ENCODE results near the gene CIB2.

CIB2 gene

DNA sequence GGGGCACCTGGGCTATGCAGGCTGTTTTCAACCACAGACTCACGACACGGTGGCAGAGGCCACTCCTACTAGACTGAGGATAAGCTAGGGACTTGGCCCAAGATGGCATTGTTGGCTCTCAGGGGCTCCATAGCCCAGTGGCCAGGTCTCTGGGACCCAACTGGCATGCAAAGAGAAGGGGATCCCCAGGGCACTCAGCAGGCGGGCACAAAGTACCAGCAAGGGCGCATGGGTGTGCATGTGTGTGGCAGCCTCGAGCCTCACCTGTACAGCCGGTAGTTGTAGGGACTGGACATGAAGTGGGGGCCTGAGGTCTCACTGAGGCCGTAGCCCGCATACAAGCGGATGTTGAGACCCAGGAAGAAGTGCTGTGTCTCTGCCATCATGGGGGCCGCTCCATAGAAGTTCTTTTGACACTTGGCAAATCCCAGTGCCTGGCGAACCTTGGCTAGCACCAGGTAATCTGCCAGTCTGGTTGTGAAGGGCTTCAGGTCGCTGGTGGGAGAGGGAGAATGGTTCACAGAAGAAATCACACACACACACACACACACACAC lies 48.1 kb upstream of the CIB2 start:
- no peak for TF ChIP-seq ARNTL (CRISPR knock-in tag; IDR thresholded peaks at IDR 0.05; ENCODE audit: borderline replicate concordance, low read depth)
- no peak for TF ChIP-seq ISL1 (CRISPR knock-in tag; IDR thresholded peaks at IDR 0.05)
- TF ChIP-seq ZNF8 (CRISPR knock-in tag; IDR thresholded peaks at IDR 0.05), result no peak
- TF ChIP-seq, protein P1, sequence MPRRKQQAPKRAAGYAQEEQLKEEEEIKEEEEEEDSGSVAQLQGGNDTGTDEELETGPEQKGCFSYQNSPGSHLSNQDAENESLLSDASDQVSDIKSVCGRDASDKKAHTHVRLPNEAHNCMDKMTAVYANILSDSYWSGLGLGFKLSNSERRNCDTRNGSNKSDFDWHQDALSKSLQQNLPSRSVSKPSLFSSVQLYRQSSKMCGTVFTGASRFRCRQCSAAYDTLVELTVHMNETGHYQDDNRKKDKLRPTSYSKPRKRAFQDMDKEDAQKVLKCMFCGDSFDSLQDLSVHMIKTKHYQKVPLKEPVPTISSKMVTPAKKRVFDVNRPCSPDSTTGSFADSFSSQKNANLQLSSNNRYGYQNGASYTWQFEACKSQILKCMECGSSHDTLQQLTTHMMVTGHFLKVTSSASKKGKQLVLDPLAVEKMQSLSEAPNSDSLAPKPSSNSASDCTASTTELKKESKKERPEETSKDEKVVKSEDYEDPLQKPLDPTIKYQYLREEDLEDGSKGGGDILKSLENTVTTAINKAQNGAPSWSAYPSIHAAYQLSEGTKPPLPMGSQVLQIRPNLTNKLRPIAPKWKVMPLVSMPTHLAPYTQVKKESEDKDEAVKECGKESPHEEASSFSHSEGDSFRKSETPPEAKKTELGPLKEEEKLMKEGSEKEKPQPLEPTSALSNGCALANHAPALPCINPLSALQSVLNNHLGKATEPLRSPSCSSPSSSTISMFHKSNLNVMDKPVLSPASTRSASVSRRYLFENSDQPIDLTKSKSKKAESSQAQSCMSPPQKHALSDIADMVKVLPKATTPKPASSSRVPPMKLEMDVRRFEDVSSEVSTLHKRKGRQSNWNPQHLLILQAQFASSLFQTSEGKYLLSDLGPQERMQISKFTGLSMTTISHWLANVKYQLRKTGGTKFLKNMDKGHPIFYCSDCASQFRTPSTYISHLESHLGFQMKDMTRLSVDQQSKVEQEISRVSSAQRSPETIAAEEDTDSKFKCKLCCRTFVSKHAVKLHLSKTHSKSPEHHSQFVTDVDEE (CRISPR knock-in tag; IDR thresholded peaks at IDR 0.05), result no peak
- TF ChIP-seq ZNF70 (CRISPR knock-in tag; IDR thresholded peaks at IDR 0.05), result no peak
- TF ChIP-seq RARB (CRISPR knock-in tag; IDR thresholded peaks at IDR 0.05), result no peak
- TF ChIP-seq, protein P2, sequence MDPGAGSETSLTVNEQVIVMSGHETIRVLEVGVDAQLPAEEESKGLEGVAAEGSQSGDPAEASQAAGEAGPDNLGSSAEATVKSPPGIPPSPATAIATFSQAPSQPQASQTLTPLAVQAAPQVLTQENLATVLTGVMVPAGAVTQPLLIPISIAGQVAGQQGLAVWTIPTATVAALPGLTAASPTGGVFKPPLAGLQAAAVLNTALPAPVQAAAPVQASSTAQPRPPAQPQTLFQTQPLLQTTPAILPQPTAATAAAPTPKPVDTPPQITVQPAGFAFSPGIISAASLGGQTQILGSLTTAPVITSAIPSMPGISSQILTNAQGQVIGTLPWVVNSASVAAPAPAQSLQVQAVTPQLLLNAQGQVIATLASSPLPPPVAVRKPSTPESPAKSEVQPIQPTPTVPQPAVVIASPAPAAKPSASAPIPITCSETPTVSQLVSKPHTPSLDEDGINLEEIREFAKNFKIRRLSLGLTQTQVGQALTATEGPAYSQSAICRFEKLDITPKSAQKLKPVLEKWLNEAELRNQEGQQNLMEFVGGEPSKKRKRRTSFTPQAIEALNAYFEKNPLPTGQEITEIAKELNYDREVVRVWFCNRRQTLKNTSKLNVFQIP (CRISPR knock-in tag; IDR thresholded peaks at IDR 0.05; ENCODE audit: borderline replicate concordance, low read depth), result no peak
- TF ChIP-seq PPARA (CRISPR knock-in tag; IDR thresholded peaks at IDR 0.05; ENCODE audit: borderline replicate concordance), result no peak
- TF ChIP-seq GLIS3 (CRISPR knock-in tag; IDR thresholded peaks at IDR 0.05), result no peak
- no peak for TF ChIP-seq TOX (CRISPR knock-in tag; IDR thresholded peaks at IDR 0.05; ENCODE audit: borderline replicate concordance)
- TF ChIP-seq ZFP3 (CRISPR knock-in tag; IDR thresholded peaks at IDR 0.05), result no peak
- TF ChIP-seq ESRRG (CRISPR knock-in tag; IDR thresholded peaks at IDR 0.05), result no peak
- no peak for ATAC-seq

DNA sequence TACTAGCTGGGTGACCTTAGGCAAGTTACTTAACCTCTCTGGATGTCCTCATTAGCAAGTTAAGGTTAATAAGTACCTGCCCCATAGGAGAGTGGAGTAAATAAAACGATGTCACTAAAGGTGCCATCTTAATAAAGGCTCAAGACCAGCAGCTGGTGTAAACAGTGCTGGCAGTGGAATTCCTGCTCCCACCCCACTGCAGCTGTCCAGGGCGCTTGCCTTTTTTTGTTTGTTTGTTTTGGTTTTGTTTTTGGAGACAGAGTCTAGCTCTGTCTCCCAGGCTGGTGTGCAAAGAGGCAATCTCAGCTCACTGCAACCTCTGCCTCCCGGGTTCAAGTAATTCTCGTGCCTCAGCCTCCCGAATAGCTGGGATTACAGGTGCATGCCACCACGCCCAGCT lies 46.8 kb upstream of the CIB2 start:
- no peak for ATAC-seq
- no peak for TF ChIP-seq SNAI2 (CRISPR knock-in tag; IDR thresholded peaks at IDR 0.05)
- no peak for TF ChIP-seq ZC3H10 (CRISPR knock-in tag; IDR thresholded peaks at IDR 0.05)
- no peak for TF ChIP-seq BACH2 (CRISPR knock-in tag; IDR thresholded peaks at IDR 0.05; ENCODE audit: borderline replicate concordance)
- no peak for TF ChIP-seq GLIS3 (CRISPR knock-in tag; IDR thresholded peaks at IDR 0.05)
- no peak for TF ChIP-seq ZFP3 (CRISPR knock-in tag; IDR thresholded peaks at IDR 0.05)
- TF ChIP-seq PPARA (CRISPR knock-in tag; IDR thresholded peaks at IDR 0.05; ENCODE audit: borderline replicate concordance), result no peak
- TF ChIP-seq, protein P3, sequence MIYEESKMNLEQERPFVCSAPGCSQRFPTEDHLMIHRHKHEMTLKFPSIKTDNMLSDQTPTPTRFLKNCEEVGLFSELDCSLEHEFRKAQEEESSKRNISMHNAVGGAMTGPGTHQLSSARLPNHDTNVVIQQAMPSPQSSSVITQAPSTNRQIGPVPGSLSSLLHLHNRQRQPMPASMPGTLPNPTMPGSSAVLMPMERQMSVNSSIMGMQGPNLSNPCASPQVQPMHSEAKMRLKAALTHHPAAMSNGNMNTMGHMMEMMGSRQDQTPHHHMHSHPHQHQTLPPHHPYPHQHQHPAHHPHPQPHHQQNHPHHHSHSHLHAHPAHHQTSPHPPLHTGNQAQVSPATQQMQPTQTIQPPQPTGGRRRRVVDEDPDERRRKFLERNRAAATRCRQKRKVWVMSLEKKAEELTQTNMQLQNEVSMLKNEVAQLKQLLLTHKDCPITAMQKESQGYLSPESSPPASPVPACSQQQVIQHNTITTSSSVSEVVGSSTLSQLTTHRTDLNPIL (CRISPR knock-in tag; IDR thresholded peaks at IDR 0.05; ENCODE audit: low read depth), result no peak
- TF ChIP-seq ZFP30 (CRISPR knock-in tag; IDR thresholded peaks at IDR 0.05), result no peak
- TF ChIP-seq, protein P4, sequence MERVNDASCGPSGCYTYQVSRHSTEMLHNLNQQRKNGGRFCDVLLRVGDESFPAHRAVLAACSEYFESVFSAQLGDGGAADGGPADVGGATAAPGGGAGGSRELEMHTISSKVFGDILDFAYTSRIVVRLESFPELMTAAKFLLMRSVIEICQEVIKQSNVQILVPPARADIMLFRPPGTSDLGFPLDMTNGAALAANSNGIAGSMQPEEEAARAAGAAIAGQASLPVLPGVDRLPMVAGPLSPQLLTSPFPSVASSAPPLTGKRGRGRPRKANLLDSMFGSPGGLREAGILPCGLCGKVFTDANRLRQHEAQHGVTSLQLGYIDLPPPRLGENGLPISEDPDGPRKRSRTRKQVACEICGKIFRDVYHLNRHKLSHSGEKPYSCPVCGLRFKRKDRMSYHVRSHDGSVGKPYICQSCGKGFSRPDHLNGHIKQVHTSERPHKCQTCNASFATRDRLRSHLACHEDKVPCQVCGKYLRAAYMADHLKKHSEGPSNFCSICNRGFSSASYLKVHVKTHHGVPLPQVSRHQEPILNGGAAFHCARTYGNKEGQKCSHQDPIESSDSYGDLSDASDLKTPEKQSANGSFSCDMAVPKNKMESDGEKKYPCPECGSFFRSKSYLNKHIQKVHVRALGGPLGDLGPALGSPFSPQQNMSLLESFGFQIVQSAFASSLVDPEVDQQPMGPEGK (CRISPR knock-in tag; IDR thresholded peaks at IDR 0.05; ENCODE audit: borderline replicate concordance), result no peak
- TF ChIP-seq, protein P1 (CRISPR knock-in tag; IDR thresholded peaks at IDR 0.05), result no peak
- no peak for TF ChIP-seq ZNF70 (CRISPR knock-in tag; IDR thresholded peaks at IDR 0.05)
- TF ChIP-seq CSDC2 (CRISPR knock-in tag; IDR thresholded peaks at IDR 0.05), result no peak
- TF ChIP-seq TCF4 (CRISPR knock-in tag; IDR thresholded peaks at IDR 0.05; ENCODE audit: borderline replicate concordance), result no peak
- TF ChIP-seq RARB (CRISPR knock-in tag; IDR thresholded peaks at IDR 0.05), result no peak
- no peak for TF ChIP-seq OSR1 (CRISPR knock-in tag; IDR thresholded peaks at IDR 0.05)
- TF ChIP-seq, protein P2 (CRISPR knock-in tag; IDR thresholded peaks at IDR 0.05; ENCODE audit: borderline replicate concordance, low read depth), result no peak
